K562 (cell line): Measurements from ENCODE around the gene DNAH9. TPM values are rescaled to one million over a fixed set of nuclear protein-coding genes. Genes with fewer than 3 reads are reported as not detected.

Experiments
- ATF6 ChIP-seq: sonication (generic); formaldehyde crosslinking; IDR thresholded peaks from 2 replicates; pipeline ENCODE4 v1.4.0; 2020; ENCODE audit warnings: mild to moderate bottlenecking, missing genetic modification reagents
- FOXP4 ChIP-seq: sonication (generic); formaldehyde crosslinking; IDR thresholded peaks from 2 replicates; pipeline ENCODE4 v1.8.0; 2022; ENCODE audit warnings: mild to moderate bottlenecking, missing genetic modification reagents, borderline replicate concordance
- IRF9 ChIP-seq: fragments of 450-650 bp; IDR thresholded peaks from 2 replicates; pipeline ENCODE4 v1.6.1; 2016; ENCODE audit warnings: missing biosample characterization, missing genetic modification characterization
- PML ChIP-seq: IDR thresholded peaks from 2 replicates; pipeline ENCODE4 v1.6.1; 2012; ENCODE audit warnings: low read length, inconsistent platforms
- RHOXF2B ChIP-seq: fragments of 250-450 bp; sonication (Bioruptor Pico); conservative IDR thresholded peaks from 2 replicates; pipeline ENCODE4 v1.5.1; 2021
- ZNF778 ChIP-seq: fragments of 450-650 bp; formaldehyde crosslinking; IDR thresholded peaks from 2 replicates; pipeline ENCODE4 v1.4.0; 2020; ENCODE audit warnings: mild to moderate bottlenecking, moderate library complexity
- polyA plus RNA-seq, 8 experiments: library from polyadenylated mRNA; depleted of rRNA in 4 of 8; stranded (reverse) in 5 of 8; unstranded in 3 of 8; fragments of >200 nt; fragmentation: Nextera tagmentation in 2 of 8; fragmentation: Illumina TruSeq in 1 of 8; extraction: Ambion mirVana in 2 of 8; extraction: Trizol in 1 of 8; gene quantifications; 2 replicates each; pipeline versions ENCODE4 v1.2.1 to v1.2.3, GENCODE V29; 2011 to 2014; ENCODE audit warnings: inconsistent platforms in 1 of 8, missing spikeins in 1 of 8
- total RNA-seq, 7 experiments: library from RNA; depleted of rRNA in 6 of 7; stranded (reverse); fragments of >200 nt in 6 of 7; fragmentation: Illumina TruSeq in 2 of 7; extraction: Trizol in 2 of 7; gene quantifications; 2 replicates each; pipeline versions ENCODE4 v1.2.1 to v1.2.3, GENCODE V29; 2011 to 2021; ENCODE audit warnings: low replicate concordance in 1 of 7

DNAH9 gene
- total and polyA plus RNA-seq, 9 of the 15 experiments (the other 6 are each of a cell fraction or from before 2014, with no cell fraction given), result not detected

GRCh38 chr17:11637796-11638195 lies 39.5 kb downstream of the DNAH9 start (continued):
- TF ChIP-seq FOXP4 (no peak), IRF9 (tag) (no peak), RHOXF2B (CRISPR knock-in tag) (no peak), ZNF778 (no peak), ATF6 (CRISPR knock-in tag) (no peak), PML (no peak)
- TF ChIP-seq, all 486 proteins: peak for 0
